ENCODE results near the gene ARHGEF28.

ARHGEF28 gene

DNA sequence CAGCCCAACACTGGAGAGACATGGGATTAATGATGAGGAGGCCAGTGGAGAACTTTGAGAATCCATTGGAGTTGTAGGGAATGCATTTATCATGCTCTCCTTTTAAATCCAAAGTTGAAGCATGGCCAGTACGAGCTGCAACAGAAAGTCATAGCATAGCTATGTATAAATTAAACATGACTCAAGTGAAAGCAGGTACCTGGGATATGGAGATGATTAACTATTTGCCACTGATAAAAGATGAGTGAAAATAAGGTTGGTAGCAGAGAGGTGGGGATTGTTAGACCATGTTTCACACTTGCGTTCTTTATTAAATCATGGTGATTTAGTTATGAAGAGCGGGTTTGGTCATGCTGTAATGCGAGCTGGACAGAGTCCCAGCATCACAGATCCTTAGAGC, 189.6 kb downstream of the ARHGEF28 start:
- TF ChIP-seq, protein P1, sequence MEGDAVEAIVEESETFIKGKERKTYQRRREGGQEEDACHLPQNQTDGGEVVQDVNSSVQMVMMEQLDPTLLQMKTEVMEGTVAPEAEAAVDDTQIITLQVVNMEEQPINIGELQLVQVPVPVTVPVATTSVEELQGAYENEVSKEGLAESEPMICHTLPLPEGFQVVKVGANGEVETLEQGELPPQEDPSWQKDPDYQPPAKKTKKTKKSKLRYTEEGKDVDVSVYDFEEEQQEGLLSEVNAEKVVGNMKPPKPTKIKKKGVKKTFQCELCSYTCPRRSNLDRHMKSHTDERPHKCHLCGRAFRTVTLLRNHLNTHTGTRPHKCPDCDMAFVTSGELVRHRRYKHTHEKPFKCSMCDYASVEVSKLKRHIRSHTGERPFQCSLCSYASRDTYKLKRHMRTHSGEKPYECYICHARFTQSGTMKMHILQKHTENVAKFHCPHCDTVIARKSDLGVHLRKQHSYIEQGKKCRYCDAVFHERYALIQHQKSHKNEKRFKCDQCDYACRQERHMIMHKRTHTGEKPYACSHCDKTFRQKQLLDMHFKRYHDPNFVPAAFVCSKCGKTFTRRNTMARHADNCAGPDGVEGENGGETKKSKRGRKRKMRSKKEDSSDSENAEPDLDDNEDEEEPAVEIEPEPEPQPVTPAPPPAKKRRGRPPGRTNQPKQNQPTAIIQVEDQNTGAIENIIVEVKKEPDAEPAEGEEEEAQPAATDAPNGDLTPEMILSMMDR (IDR thresholded peaks at IDR 0.05; ENCODE audit: control insufficient read depth, insufficient read depth, low read depth, low read length, missing control alignments), result no peak
- no peak overlapping the region for H3K4me3 ChIP-seq (ENCODE audit: control insufficient read depth, low read depth, low read length)
- no peak for DNase-seq (ENCODE audit: low read depth)

DNA sequence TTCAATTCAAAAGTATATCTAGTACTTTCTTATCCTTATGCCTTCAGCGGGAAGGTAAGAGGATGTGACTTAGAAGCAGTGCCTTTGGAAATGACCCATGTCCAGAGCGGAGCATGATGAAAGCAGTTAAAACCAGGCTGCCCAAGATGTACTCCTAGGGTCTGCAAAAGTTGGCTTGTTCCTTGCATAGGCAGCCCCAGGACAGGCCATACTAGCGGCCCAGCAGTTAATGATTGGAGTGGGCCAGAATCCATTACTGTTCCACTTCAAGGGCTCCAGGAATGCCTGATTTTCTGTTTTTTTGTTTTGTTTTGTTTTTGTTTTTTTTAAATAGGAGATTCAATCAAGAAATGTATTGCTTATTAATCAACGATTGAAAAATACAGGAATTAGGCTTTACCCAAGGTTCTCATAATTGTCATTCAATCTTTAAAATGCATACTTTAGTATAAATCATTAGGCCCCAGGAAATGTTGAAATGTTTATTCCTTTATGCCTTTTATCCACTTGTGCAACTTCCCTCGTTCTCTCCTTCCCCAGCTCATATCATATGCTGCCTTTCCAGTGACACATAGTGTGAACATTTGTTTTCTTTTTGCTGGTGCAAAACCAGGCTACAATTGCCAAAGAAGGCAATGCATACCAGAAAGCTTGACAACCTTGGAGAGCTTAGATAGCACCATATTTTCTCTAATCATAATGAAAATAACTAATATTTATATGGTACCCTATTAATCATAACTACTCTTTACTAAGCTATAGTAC, 190.8 kb downstream of the ARHGEF28 start:
- TF ChIP-seq, protein P1 (IDR thresholded peaks at IDR 0.05; ENCODE audit: control insufficient read depth, insufficient read depth, low read depth, low read length, missing control alignments), result no peak
- peak; percentile 63 for DNase-seq (ENCODE audit: low read depth)
- no peak overlapping the region for H3K4me3 ChIP-seq (ENCODE audit: control insufficient read depth, low read depth, low read length)

DNA sequence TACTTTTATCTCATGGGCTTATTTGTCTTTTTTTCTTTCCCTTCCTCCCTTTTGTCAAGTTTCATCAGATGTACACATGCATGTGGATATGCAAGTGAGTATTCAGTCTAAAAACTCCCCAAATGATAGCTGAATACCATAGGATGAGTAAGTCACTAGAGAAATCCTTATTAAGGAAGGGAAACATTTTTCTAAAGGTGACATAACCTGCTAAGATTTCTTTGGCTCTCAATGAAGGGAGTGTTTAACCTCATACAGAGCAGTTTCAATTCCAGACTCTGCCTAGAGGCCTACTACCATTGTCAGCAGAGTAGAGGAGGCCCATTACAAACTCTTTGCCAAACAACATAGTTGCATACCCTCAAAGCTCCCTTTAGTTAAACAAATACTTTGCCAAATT, 192.4 kb downstream of the ARHGEF28 start:
- TF ChIP-seq, protein P1 (IDR thresholded peaks at IDR 0.05; ENCODE audit: control insufficient read depth, insufficient read depth, low read depth, low read length, missing control alignments), result no peak
- peak; percentile 51 for DNase-seq (ENCODE audit: low read depth)
- H3K4me3 ChIP-seq (ENCODE audit: control insufficient read depth, low read depth, low read length), result no peak overlapping the region

DNA sequence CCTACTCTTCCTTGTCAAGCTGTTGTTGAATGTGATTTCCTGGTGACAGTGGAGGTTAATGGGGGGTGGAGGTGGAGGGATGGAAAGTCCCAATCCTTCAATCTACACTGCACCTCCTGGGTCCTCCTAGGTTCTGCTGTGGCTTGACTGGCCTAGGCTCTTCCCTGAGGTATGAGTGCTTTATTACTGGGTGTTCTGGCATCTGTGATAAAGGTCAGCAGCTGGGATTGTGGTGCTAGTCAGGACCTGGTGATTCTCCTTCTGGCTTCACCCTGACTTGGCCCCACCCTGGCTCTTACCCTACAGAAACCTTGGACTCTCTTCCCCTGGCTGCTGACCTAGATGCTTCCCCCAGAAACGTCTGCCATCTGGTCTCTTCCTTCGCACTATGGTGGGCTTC, 194.3 kb downstream of the ARHGEF28 start:
- TF ChIP-seq, protein P1 (IDR thresholded peaks at IDR 0.05; ENCODE audit: control insufficient read depth, insufficient read depth, low read depth, low read length, missing control alignments), result no peak
- DNase-seq (ENCODE audit: low read depth), result no peak
- H3K4me3 ChIP-seq (ENCODE audit: control insufficient read depth, low read depth, low read length), result no peak overlapping the region

DNA sequence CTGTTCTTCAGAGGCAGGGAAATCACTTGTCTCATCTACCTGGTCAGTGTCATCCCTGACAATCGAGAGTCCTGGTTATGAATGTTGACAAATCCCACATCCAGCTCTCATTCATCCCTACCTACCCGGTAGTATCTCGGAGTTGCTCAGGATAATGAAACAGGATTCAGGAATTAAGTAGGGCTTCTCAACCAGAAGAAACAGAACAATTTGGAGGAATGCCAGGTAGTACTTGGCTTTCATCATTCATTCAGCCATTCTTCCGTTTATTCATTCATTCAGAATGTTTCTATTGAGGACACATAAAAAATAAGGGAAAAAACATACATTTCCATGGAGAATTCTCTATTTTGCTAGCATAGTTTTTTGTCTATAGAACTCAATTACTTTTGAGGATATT, 195.0 kb downstream of the ARHGEF28 start:
- no peak overlapping the region for H3K4me3 ChIP-seq (ENCODE audit: control insufficient read depth, low read depth, low read length)
- TF ChIP-seq, protein P1 (IDR thresholded peaks at IDR 0.05; ENCODE audit: control insufficient read depth, insufficient read depth, low read depth, low read length, missing control alignments), result no peak
- no peak for DNase-seq (ENCODE audit: low read depth)

DNA sequence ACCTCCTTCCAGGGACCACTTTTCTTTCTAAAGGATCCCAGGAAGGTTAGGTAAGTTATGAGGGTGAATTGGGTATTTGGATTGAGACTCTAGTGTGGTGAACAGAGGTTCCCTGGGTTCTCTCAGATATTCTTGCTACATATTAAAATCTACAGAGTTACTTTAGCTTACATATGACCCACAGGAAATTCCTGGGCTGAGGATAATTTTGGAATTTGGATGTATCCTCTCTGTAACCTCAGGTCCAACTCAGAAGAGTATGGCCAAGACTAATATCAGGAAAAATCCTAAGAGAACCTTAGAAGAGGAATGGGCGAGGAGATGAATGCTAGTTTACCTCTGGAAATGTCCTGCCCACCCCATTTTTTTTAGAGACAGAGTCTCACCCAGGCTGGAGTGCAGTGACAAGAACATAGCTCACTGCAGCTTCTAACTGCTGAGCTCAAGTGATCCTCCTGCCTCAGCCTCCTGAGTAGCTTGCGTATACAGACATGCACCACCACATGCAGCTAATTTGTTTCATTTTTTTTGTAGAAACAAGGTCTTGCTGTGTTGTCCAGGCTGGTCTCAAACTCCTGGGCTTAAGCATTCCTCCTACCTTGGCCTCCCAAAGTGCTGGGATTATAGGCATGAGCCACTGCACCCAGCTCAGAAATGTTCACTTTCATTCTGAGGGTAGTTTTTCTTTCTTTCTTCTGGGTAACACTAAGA, 196.4 kb downstream of the ARHGEF28 start:
- TF ChIP-seq, protein P1 (IDR thresholded peaks at IDR 0.05; ENCODE audit: control insufficient read depth, insufficient read depth, low read depth, low read length, missing control alignments), result no peak
- no peak for DNase-seq (ENCODE audit: low read depth)
- H3K4me3 ChIP-seq (ENCODE audit: control insufficient read depth, low read depth, low read length), result no peak overlapping the region
